ENCODE measurements around the gene ACSM3. TPM values are rescaled to one million over a fixed set of nuclear protein-coding genes. Genes with fewer than 3 reads are reported as not detected.
"Not testable (repeated sequence)": the region's sequence is repeated elsewhere in the genome, so short reads cannot be mapped to it uniquely, and the experiment has no call there.

Gene ACSM3
- total RNA-seq, 1 donor from 2014 or later, result 34.3 TPM

DNA sequence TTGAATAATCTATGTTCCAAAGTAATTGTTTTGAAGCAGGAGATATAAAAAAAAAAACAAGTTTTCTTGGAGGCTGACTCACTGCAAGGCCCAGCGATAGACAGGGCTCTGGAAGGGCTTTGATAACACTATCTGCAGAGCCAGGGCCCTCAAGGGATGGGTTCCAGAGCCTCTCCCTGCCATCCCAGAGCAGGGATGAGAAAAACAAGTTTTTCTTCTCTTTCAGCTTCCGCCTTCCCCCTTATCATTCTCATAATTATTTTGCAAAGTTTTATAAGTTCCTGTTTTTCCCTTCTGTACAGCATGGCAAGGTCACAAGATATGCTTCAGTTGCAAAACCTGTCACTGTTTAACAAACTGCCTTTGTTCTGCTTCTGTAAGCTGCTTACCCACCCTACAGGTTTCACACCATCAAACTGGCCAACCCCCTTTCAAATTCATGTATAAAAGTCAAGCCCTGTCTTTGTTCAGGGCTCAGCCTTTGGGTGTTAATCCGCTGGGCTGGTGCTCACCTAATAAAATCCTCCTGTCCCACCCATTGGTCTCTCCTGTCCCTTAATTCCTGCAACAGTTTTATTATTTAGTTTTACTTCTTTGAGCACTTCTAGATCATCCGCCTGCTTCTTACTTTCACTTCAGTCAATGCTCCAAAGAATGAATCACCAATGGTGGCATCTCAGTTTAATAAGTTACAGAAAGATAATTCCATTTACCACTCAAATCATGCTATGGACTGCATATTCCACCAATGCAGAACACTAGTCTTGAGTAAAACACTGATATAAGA, 16.6 kb upstream of the ACSM3 start:
- intact Hi-C loops (cut with DNase I), result no loop called here
- DNase-seq (no peak), ATAC-seq (peak; percentile 60)
- Histone ChIP-seq H3K36me3 (no peaks in the 10 kb centered on the region), H3K27me3 (no peaks in the 10 kb centered on the region), H3K9me3 (peaks cover 3% of the 10 kb centered on the region), H3K4me3 (no peak overlapping the region), H3K4me1 (peaks cover 7% of the 10 kb centered on the region), H3K27ac (no peak overlapping the region)
- TF ChIP-seq, protein P1, sequence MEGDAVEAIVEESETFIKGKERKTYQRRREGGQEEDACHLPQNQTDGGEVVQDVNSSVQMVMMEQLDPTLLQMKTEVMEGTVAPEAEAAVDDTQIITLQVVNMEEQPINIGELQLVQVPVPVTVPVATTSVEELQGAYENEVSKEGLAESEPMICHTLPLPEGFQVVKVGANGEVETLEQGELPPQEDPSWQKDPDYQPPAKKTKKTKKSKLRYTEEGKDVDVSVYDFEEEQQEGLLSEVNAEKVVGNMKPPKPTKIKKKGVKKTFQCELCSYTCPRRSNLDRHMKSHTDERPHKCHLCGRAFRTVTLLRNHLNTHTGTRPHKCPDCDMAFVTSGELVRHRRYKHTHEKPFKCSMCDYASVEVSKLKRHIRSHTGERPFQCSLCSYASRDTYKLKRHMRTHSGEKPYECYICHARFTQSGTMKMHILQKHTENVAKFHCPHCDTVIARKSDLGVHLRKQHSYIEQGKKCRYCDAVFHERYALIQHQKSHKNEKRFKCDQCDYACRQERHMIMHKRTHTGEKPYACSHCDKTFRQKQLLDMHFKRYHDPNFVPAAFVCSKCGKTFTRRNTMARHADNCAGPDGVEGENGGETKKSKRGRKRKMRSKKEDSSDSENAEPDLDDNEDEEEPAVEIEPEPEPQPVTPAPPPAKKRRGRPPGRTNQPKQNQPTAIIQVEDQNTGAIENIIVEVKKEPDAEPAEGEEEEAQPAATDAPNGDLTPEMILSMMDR (IDR thresholded peaks at IDR 0.05), result no peak

GRCh38 chr16:20749474-20749873, 14.3 kb upstream of the ACSM3 start:
- ATAC-seq (no peak), DNase-seq (no peak)
- Histone ChIP-seq H3K27me3 (no peaks in the 10 kb centered on the region), H3K27ac (no peak overlapping the region), H3K4me1 (peaks cover 1% of the 10 kb centered on the region), H3K9me3 (peaks cover 3% of the 10 kb centered on the region), H3K4me3 (no peak overlapping the region), H3K36me3 (no peaks in the 10 kb centered on the region)
- intact Hi-C loops (cut with DNase I), result no loop called here
- TF ChIP-seq, protein P1 (IDR thresholded peaks at IDR 0.05), result no peak

DNA sequence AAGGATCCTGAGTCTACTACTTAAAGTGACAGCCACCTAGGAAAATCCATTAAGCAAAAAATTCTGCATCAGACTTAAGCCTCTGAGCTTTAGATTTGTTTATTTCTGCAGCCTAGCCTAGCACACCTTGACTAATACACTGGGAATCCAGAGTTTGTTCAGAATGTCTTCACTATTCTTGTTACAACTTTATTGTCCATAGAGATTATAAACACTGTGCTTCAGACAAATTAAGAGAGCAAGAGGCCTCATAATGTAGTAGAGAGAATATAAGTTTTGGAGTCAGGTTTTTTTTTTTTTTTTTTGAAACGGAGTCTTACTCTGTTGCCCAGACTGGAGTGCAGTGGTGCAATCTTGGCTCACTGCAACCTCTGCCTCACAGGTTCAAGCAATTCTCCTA, 13.3 kb upstream of the ACSM3 start:
- TF ChIP-seq, protein P1 (IDR thresholded peaks at IDR 0.05), result no peak
- no peak for ATAC-seq

DNA sequence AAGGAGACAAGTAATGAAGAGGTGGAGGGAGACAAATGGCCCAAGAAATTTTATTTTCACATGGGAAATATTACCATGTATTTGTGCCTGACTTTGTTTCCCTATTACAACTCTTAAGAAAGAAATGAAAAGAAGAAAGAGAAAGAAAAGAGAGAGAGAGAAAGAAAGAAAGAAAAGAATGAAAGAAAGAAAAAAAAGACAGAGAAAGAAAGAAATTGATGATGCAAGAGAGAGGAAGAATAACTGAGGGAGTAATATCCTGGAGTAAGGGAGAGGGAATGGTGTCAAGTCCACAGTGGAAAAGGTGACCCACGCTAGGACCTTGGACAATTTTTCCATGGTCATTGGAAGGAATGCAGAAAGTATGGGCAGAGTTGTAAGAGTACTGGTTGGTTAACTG, 10.1 kb upstream of the ACSM3 start:
- intact Hi-C loops (cut with DNase I), result no loop called here
- Histone ChIP-seq H3K4me1 (no peaks in the 10 kb centered on the region), H3K27ac (no peak overlapping the region), H3K4me3 (no peak overlapping the region), H3K27me3 (no peaks in the 10 kb centered on the region), H3K9me3 (no peaks in the 10 kb centered on the region), H3K36me3 (no peaks in the 10 kb centered on the region)
- no peak for DNase-seq
- TF ChIP-seq, protein P1 (IDR thresholded peaks at IDR 0.05), result no peak
- no peak for ATAC-seq

More for the DNA sequence above, 13.3 kb upstream of the ACSM3 start:
- H3K4me1 ChIP-seq, result no peaks in the 10 kb centered on the region
- H3K27me3 ChIP-seq, result no peaks in the 10 kb centered on the region
- H3K9me3 ChIP-seq, result peaks cover 3% of the 10 kb centered on the region
- no peak overlapping the region for H3K27ac ChIP-seq
- no peak for DNase-seq
- intact Hi-C loops (cut with DNase I), result no loop called here
- no peak overlapping the region for H3K4me3 ChIP-seq
- H3K36me3 ChIP-seq, result no peaks in the 10 kb centered on the region

DNA sequence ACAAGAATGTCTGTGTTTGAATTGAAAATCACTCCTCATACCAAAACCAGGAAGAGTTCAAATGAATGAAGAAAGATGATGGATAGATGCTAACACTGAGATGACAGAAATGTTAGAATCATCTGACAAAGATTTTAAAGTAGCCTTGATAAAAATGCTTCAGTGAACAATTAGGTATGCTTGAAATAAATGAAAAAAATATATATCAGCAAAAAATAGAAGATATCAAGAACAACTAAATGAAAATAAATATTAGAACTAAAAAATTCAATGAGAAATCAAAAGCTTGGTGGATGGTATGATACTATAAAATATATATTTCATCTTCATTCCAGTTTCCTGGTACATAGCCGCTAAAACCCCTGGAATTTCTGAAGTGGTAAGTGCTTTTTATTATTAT, 8.6 kb upstream of the ACSM3 start:
- no peak for ATAC-seq
- no peaks in the 10 kb centered on the region for H3K36me3 ChIP-seq
- no peak overlapping the region for H3K4me3 ChIP-seq
- DNase-seq, result no peak
- TF ChIP-seq, protein P1 (IDR thresholded peaks at IDR 0.05), result no peak
- H3K27ac ChIP-seq, result no peak overlapping the region
- no peaks in the 10 kb centered on the region for H3K27me3 ChIP-seq
- no peaks in the 10 kb centered on the region for H3K4me1 ChIP-seq
- H3K9me3 ChIP-seq, result no peaks in the 10 kb centered on the region
- intact Hi-C loops (cut with DNase I), result no loop called here

GRCh38 chr16:20755799-20756198, 8.0 kb upstream of the ACSM3 start:
- H3K36me3 ChIP-seq; H3K4me1 ChIP-seq; DNase-seq; intact Hi-C loops (cut with DNase I); ATAC-seq; H3K27ac ChIP-seq; H3K4me3 ChIP-seq; H3K9me3 ChIP-seq; H3K27me3 ChIP-seq: not testable (repeated sequence)
